Measurements from ENCODE around the gene SCARB2.

Gene SCARB2

GRCh38 chr4:76197031-76197743 is 16.4 kb downstream of the SCARB2 start:
- no peak for DNase-seq

GRCh38 chr4:76196376-76196775 is 17.2 kb downstream of the SCARB2 start:
- DNase-seq, result no peak

- DNase-seq, result no peak
Measured at GRCh38 chr4:76195326-76195725, 18.3 kb downstream of the SCARB2 start.

GRCh38 chr4:76194325-76194724 is 19.3 kb downstream of the SCARB2 start:
- DNase-seq, result no peak

- DNase-seq, result no peak
Measured at GRCh38 chr4:76192236-76192635, 21.4 kb downstream of the SCARB2 start.

- no peak for DNase-seq
Measured at GRCh38 chr4:76188557-76188956, 25.1 kb downstream of the SCARB2 start.

- no peak for DNase-seq
Measured at GRCh38 chr4:76188149-76188548, 25.5 kb downstream of the SCARB2 start.

GRCh38 chr4:76187152-76187551 is 26.5 kb downstream of the SCARB2 start:
- no peak for DNase-seq

GRCh38 chr4:76182463-76182862 is 31.2 kb downstream of the SCARB2 start:
- DNase-seq, result no peak

- DNase-seq, result peak; percentile 69
Measured at GRCh38 chr4:76179398-76180318, 34.0 kb downstream of the SCARB2 start.

GRCh38 chr4:76178296-76178695 is 35.3 kb downstream of the SCARB2 start:
- DNase-seq, result no peak

- no peak for DNase-seq
Measured at GRCh38 chr4:76177709-76178108, 35.9 kb downstream of the SCARB2 start.

- no peak for DNase-seq
Measured at GRCh38 chr4:76175336-76175735, 38.3 kb downstream of the SCARB2 start.

- no peak for DNase-seq
Measured at GRCh38 chr4:76174216-76174615, 39.4 kb downstream of the SCARB2 start.

- DNase-seq, result no peak
Measured at GRCh38 chr4:76168688-76169087, 44.9 kb downstream of the SCARB2 start.

GRCh38 chr4:76166480-76166879 is 47.1 kb downstream of the SCARB2 start:
- no peak for DNase-seq

GRCh38 chr4:76160355-76160754 is 53.3 kb downstream of the SCARB2 start:
- no peak for DNase-seq

GRCh38 chr4:76156635-76157034 is 57.0 kb downstream of the SCARB2 start:
- no peak for DNase-seq

GRCh38 chr4:76155979-76156378 is 57.6 kb downstream of the SCARB2 start:
- no peak for DNase-seq

GRCh38 chr4:76153356-76153755 is 60.3 kb downstream of the SCARB2 start:
- DNase-seq, result no peak

GRCh38 chr4:76148142-76148865 is 65.3 kb downstream of the SCARB2 start, which contains the start of gene NUP54:
Gene NUP54 (minus strand): TSS chr4:76148397. CDS start chr4:76148374, 23 bp downstream.
- DNase-seq, result peak; percentile 57

- DNase-seq, result peak; percentile 31
Measured at GRCh38 chr4:76147454-76148141, 66.0 kb downstream of the SCARB2 start.

GRCh38 chr4:76144546-76144945 is 69.1 kb downstream of the SCARB2 start:
- DNase-seq, result no peak
